PC-3 (cell line): Measurements from ENCODE around the gene DGKI. TPM values are rescaled to one million over a fixed set of nuclear protein-coding genes. Genes with fewer than 3 reads are reported as not detected.

Source experiments
- ATAC-seq: fragments of 200-7000 bp; cut with Tn5 transposase; 2 replicates; pipeline ENCODE4 v1.9.1; 2020; ENCODE audit warnings: mild to moderate bottlenecking, moderate library complexity
- BruUV-seq: library from RNA; stranded (reverse); fragments of 400-500 nt; replicated peaks from 2 replicates; lab custom pipeline; 2021; lab: Mats Ljungman, UMichigan
- CTCF ChIA-PET: fragments of 300-600 bp; sonication (Branson Sonifier 250); formaldehyde crosslinking; loops from one replicate; lab custom pipeline; 2022; ENCODE audit warnings: antibody characterized with exemption; lab: Charles Lee
- POLR2A ChIA-PET: fragments of 300-600 bp; sonication (Branson Sonifier 250); formaldehyde crosslinking; loops from one replicate; lab custom pipeline; 2022; ENCODE audit warnings: antibody characterized with exemption; ENCODE audit not compliant: unreplicated experiment; lab: Charles Lee
- DNase-seq: peaks from one replicate; pipeline ENCODE4 v3.0.0-alpha.2; 2015
- H2AFZ ChIP-seq: fragments of 300-600 bp; sonication (generic); 2 replicates; pipeline ENCODE4 v1.6.0; 2016; ENCODE audit warnings: antibody characterized with exemption, low read length
- H3F3A ChIP-seq: fragments of 300-600 bp; sonication (generic); one replicate; pipeline ENCODE4 v1.6.0; 2017; ENCODE audit warnings: antibody characterized with exemption, low read length, control low read depth, mild to moderate bottlenecking; ENCODE audit not compliant: unreplicated experiment
- H3K27ac ChIP-seq: fragments of 300-600 bp; sonication (generic); 2 replicates; pipeline ENCODE4 v1.5.1; 2016; ENCODE audit warnings: mild to moderate bottlenecking, low read length
- H3K27me3 ChIP-seq: fragments of 300-600 bp; sonication (generic); 2 replicates; pipeline ENCODE4 v1.6.1; 2016; ENCODE audit warnings: low read length, mixed read lengths
- H3K36me3 ChIP-seq: fragments of 300-600 bp; sonication (generic); 2 replicates; pipeline ENCODE4 v1.6.1; 2016; ENCODE audit warnings: low read depth, mixed run types, low read length, mixed read lengths
- H3K4me1 ChIP-seq: fragments of 300-600 bp; sonication (generic); 2 replicates; pipeline ENCODE4 v1.5.1; 2016; ENCODE audit warnings: low read length; ENCODE audit not compliant: insufficient read depth
- H3K4me2 ChIP-seq: fragments of 300-600 bp; sonication (generic); 2 replicates; pipeline ENCODE4 v1.6.0; 2016; ENCODE audit warnings: low read length
- H3K4me3 ChIP-seq: fragments of 300-600 bp; sonication (generic); 2 replicates; pipeline ENCODE4 v1.5.1; 2016; ENCODE audit warnings: mild to moderate bottlenecking, low read length, mixed read lengths
- H3K79me2 ChIP-seq: fragments of 300-600 bp; sonication (generic); 2 replicates; pipeline ENCODE4 v1.6.1; 2017; ENCODE audit warnings: low read length, mixed read lengths
- H3K9ac ChIP-seq: fragments of 300-600 bp; sonication (generic); 2 replicates; pipeline ENCODE4 v1.6.0; 2016; ENCODE audit warnings: mild to moderate bottlenecking, low read length
- H3K9me2 ChIP-seq: fragments of 300-600 bp; sonication (generic); replicated peaks from 2 replicates; pipeline ENCODE4 v1.6.1; 2016; ENCODE audit warnings: mixed run types, low read length, mixed read lengths
- H3K9me3 ChIP-seq: fragments of 300-600 bp; sonication (generic); 2 replicates; pipeline ENCODE4 v1.6.1; 2016; ENCODE audit warnings: low read length, mixed read lengths
- H4K20me1 ChIP-seq: fragments of 300-600 bp; sonication (generic); 2 replicates; pipeline ENCODE4 v1.6.1; 2016; ENCODE audit warnings: low read length, mixed read lengths
- CTCF ChIP-seq: fragments of 300-600 bp; sonication (generic); conservative IDR thresholded peaks from 2 replicates; pipeline ENCODE4 v1.5.1; 2017; ENCODE audit warnings: antibody characterized with exemption, low read depth, mild to moderate bottlenecking, low read length
- EZH2 ChIP-seq: fragments of 300-600 bp; sonication (generic); IDR thresholded peaks from one replicate; pipeline ENCODE4 v1.6.1; 2017; ENCODE audit warnings: antibody characterized with exemption, mild to moderate bottlenecking, low read length; ENCODE audit not compliant: unreplicated experiment
- EZH2phosphoT487 ChIP-seq: fragments of 300-600 bp; sonication (generic); IDR thresholded peaks from 2 replicates; pipeline ENCODE4 v1.6.1; 2018; ENCODE audit warnings: mild to moderate bottlenecking, antibody characterized with exemption, low read length, borderline replicate concordance
- intact Hi-C: fragments of 100-400 bp; cut with micrococcal nuclease; formaldehyde crosslinking; loops from 2 replicates; pipeline ENCODE4 v1.9.0; 2023
- total RNA-seq: library from RNA; depleted of rRNA; stranded (reverse); fragments of >200 nt; gene quantifications from 2 replicates; pipeline ENCODE4 v1.2.3, GENCODE V29; 2014

The DGKI gene
- total RNA-seq, 1 experiment from 2014 or later = not detected

GRCh38 chr7:137476937-137477336 lies 369.8 kb downstream of the DGKI start:
- H3K9ac ChIP-seq = no peak overlapping the region
- no peak for TF ChIP-seq EZH2phosphoT487
- no peak for TF ChIP-seq EZH2
- TF ChIP-seq CTCF = no peak
- no peaks in the 10 kb centered on the region for H3K79me2 ChIP-seq
- peaks cover 18% of the 10 kb centered on the region for H3K27me3 ChIP-seq
- intact Hi-C loops = no loop called here
- H3K27ac ChIP-seq = no peak overlapping the region
- no peak overlapping the region for H3K4me3 ChIP-seq
- no peak for ATAC-seq
- H3F3A ChIP-seq = no peaks in the 10 kb centered on the region
- CTCF ChIA-PET = no interaction called here
- H3K4me2 ChIP-seq = no peak overlapping the region
- H3K36me3 ChIP-seq = no peaks in the 10 kb centered on the region
- no peaks in the 10 kb centered on the region for H3K4me1 ChIP-seq
- H4K20me1 ChIP-seq = no peaks in the 10 kb centered on the region
- H3K9me3 ChIP-seq = no peaks in the 10 kb centered on the region
- DNase-seq = no peak
- H2AFZ ChIP-seq = no peak overlapping the region
- POLR2A ChIA-PET = no interaction called here
- BruUV-seq = no TSS peak
- no peaks in the 10 kb centered on the region for H3K9me2 ChIP-seq

- ChIA-PET POLR2A (no interaction called here), CTCF (no interaction called here)
- no peaks in the 10 kb centered on the region for H3K9me2 ChIP-seq
- no peak overlapping the region for H3K4me2 ChIP-seq
- BruUV-seq = no TSS peak
- H4K20me1 ChIP-seq = no peaks in the 10 kb centered on the region
- no peak overlapping the region for H3K9ac ChIP-seq
- intact Hi-C loops = no loop called here
- no peaks in the 10 kb centered on the region for H3K4me1 ChIP-seq
- no peaks in the 10 kb centered on the region for H3K9me3 ChIP-seq
- H2AFZ ChIP-seq = no peak overlapping the region
- H3K79me2 ChIP-seq = no peaks in the 10 kb centered on the region
- ATAC-seq (no peak), DNase-seq (peak; percentile 31)
- TF ChIP-seq EZH2 = no peak
- TF ChIP-seq CTCF = no peak
- no peak for TF ChIP-seq EZH2phosphoT487
- peaks cover 13% of the 10 kb centered on the region for H3K27me3 ChIP-seq
- no peak overlapping the region for H3K27ac ChIP-seq
- no peak overlapping the region for H3K4me3 ChIP-seq
- H3K36me3 ChIP-seq = no peaks in the 10 kb centered on the region
- no peaks in the 10 kb centered on the region for H3F3A ChIP-seq
Observed at GRCh38 chr7:137475966-137476365, 370.8 kb downstream of the DGKI start.

GRCh38 chr7:137474540-137475026 lies 372.2 kb downstream of the DGKI start:
- BruUV-seq = no TSS peak
- Histone ChIP-seq H3K36me3 (no peaks in the 10 kb centered on the region), H3K4me1 (no peaks in the 10 kb centered on the region), H3K4me2 (no peak overlapping the region), H3K79me2 (no peaks in the 10 kb centered on the region), H3K9me2 (no peaks in the 10 kb centered on the region), H3K9ac (no peak overlapping the region), H3K27me3 (peaks cover 18% of the 10 kb centered on the region; the same call in 1 of the 2 replicates), H4K20me1 (no peaks in the 10 kb centered on the region), H3K4me3 (no peak overlapping the region), H2AFZ (no peak overlapping the region), H3K9me3 (no peaks in the 10 kb centered on the region), H3F3A (no peaks in the 10 kb centered on the region), H3K27ac (no peak overlapping the region)
- POLR2A ChIA-PET = no interaction called here
- DNase-seq = no peak
- intact Hi-C loops = no loop called here
- CTCF ChIA-PET = no interaction called here
- ATAC-seq = no peak
- TF ChIP-seq CTCF (no peak), EZH2 (no peak), EZH2phosphoT487 (no peak)
